ENCODE data around the gene TNFSF8. TPM values are rescaled to one million over a fixed set of nuclear protein-coding genes. Genes with fewer than 3 reads are reported as not detected.

TNFSF8 gene
- polyA plus RNA-seq, 3 donors = 0.30 to 0.67 (median 0.33) TPM

- no peak for DNase-seq
Observed at GRCh38 chr9:114878879-114879564, 51.4 kb downstream of the TNFSF8 start.

- DNase-seq = no peak
Observed at GRCh38 chr9:114869845-114870244, 60.5 kb downstream of the TNFSF8 start.

- no peak for DNase-seq
Observed at GRCh38 chr9:114869378-114869777, 61.0 kb downstream of the TNFSF8 start.

- no peak for DNase-seq
Observed at GRCh38 chr9:114867327-114867726, 63.1 kb downstream of the TNFSF8 start.

- peak; percentile 50 for DNase-seq
Observed at GRCh38 chr9:114864471-114864870, 65.9 kb downstream of the TNFSF8 start.

GRCh38 chr9:114861922-114862605, 68.3 kb downstream of the TNFSF8 start:
- DNase-seq = no peak

GRCh38 chr9:114861273-114861672, 69.1 kb downstream of the TNFSF8 start:
- no peak for DNase-seq

GRCh38 chr9:114860187-114860586, 70.2 kb downstream of the TNFSF8 start:
- DNase-seq = no peak

- DNase-seq = no peak
Observed at GRCh38 chr9:114856942-114857315, 73.5 kb downstream of the TNFSF8 start.

- no peak for DNase-seq
Observed at GRCh38 chr9:114856215-114856941, 74.0 kb downstream of the TNFSF8 start.

- no peak for DNase-seq
Observed at GRCh38 chr9:114855488-114855887, 74.9 kb downstream of the TNFSF8 start.

- DNase-seq = no peak
Observed at GRCh38 chr9:114854736-114855355, 75.5 kb downstream of the TNFSF8 start.

- no peak for DNase-seq
Observed at GRCh38 chr9:114853071-114853855, 77.1 kb downstream of the TNFSF8 start.

GRCh38 chr9:114852050-114852594, 78.3 kb downstream of the TNFSF8 start:
- no peak for DNase-seq

GRCh38 chr9:114851306-114851705, 79.1 kb downstream of the TNFSF8 start:
- no peak for DNase-seq

Other genes starting within 250 kb of the TNFSF8 start
- not detected for gene TEX48, start 248.4 kb downstream of the TNFSF8 start, polyA plus RNA-seq (ENCODE audit: insufficient read length in 3 of 3)
- 1 to 10 TPM; 5.9 to 9.7 (median 8.0) TPM for gene TNFSF15, start 124.6 kb downstream of the TNFSF8 start, polyA plus RNA-seq (ENCODE audit: insufficient read length in 3 of 3)
- 100 to 1,000 TPM; 326 to 403 (median 331) TPM for gene TNC, start 187.6 kb upstream of the TNFSF8 start, polyA plus RNA-seq (ENCODE audit: insufficient read length in 3 of 3)

All from renal pelvis (tissue), 4 donors.